Activated CD4-positive, CD25-positive, alpha-beta regulatory T cell treated with anti-CD3 and anti-CD28 coated beads, Interleukin-2, amount 50 U/mL, for 16 hours (primary cell): ENCODE results near the gene DPY19L3.
A peak's percentile ranks its signal among the peaks of the same experiment; 100 is the strongest.
"Not testable (repeated sequence)": the region's sequence is repeated elsewhere in the genome, so short reads cannot be mapped to it uniquely, and the experiment has no call there.

Source experiments
- DNase-seq: peaks from one replicate; pipeline ENCODE4 v3.0.0-alpha.2; 2020; ENCODE audit warnings: low read depth, low spot score

DPY19L3 gene, protein sequence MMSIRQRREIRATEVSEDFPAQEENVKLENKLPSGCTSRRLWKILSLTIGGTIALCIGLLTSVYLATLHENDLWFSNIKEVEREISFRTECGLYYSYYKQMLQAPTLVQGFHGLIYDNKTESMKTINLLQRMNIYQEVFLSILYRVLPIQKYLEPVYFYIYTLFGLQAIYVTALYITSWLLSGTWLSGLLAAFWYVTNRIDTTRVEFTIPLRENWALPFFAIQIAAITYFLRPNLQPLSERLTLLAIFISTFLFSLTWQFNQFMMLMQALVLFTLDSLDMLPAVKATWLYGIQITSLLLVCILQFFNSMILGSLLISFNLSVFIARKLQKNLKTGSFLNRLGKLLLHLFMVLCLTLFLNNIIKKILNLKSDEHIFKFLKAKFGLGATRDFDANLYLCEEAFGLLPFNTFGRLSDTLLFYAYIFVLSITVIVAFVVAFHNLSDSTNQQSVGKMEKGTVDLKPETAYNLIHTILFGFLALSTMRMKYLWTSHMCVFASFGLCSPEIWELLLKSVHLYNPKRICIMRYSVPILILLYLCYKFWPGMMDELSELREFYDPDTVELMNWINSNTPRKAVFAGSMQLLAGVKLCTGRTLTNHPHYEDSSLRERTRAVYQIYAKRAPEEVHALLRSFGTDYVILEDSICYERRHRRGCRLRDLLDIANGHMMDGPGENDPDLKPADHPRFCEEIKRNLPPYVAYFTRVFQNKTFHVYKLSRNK

GRCh38 chr19:32405431-32406160 is at the start of gene DPY19L3:
DPY19L3 (plus strand) TSS chr19:32405770; CDS start chr19:32408254, 2,484 bp downstream.
- DNase-seq, result peak; percentile 78

- DNase-seq, result no peak
Observed at GRCh38 chr19:32357720-32358119, 47.9 kb upstream of the DPY19L3 start.

- DNase-seq, result no peak
Observed at GRCh38 chr19:32358321-32358720, 47.2 kb upstream of the DPY19L3 start.

GRCh38 chr19:32359581-32359980 is 46.0 kb upstream of the DPY19L3 start:
- DNase-seq, result no peak

GRCh38 chr19:32361574-32362317 is 43.8 kb upstream of the DPY19L3 start:
- no peak for DNase-seq

- DNase-seq, result no peak
Observed at GRCh38 chr19:32362318-32362691, 43.3 kb upstream of the DPY19L3 start.

- DNase-seq, result no peak
Observed at GRCh38 chr19:32363175-32363574, 42.4 kb upstream of the DPY19L3 start.

- DNase-seq, result no peak
Observed at GRCh38 chr19:32363632-32364031, 41.9 kb upstream of the DPY19L3 start.

- no peak for DNase-seq
Observed at GRCh38 chr19:32364040-32364439, 41.5 kb upstream of the DPY19L3 start.

DNA sequence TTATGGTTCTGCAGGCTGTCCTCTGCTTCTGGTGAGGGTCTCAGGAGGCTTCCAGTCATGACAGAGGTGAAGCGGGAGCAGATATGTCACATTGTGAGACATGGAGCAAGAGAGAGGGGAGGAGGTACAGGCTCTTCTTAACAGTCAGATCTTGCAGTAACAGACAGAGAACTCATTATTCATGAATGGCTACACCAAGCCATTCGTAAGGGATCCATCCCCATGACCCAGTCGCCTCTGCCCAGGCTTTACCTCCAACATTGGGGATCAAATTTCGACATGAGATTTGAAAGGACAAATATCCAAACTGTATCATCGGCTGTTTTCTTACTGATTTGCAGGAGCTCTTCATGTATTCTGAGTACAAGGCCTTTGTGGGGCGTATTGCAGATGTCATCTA is 38.5 kb upstream of the DPY19L3 start:
- DNase-seq, result no peak

DNA sequence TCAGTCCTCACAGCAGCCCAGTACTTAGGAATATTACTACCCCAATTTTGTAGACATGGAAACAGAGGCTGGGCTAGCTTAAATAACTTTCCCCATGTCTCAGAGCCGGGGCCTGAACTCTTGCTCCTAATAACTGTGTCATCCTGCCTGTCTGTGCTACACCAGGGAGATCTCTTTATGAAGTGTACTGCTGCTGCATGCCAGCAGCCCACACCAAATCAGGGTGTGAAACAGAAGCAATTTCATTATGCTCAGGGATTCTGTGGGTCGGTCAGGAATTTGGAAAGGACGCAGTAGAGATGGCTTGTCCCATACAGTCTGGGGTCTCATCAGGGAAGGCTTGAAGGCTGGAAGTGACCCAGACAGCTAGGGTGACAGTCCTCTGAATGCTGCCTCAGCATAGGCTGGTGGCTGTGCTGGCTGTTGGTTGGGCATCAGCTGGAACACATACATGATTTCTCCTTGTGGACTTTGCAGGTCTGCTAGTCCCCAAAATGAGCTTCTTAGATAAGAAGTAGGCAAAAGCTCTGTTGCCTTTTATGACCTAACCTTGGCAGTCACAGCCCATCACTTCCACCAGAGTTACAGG is 37.5 kb upstream of the DPY19L3 start:
- DNase-seq, result no peak

- DNase-seq, result no peak
Observed at GRCh38 chr19:32368787-32369186, 36.8 kb upstream of the DPY19L3 start.

- DNase-seq, result no peak
Observed at GRCh38 chr19:32372726-32373517, 32.6 kb upstream of the DPY19L3 start.

DNA sequence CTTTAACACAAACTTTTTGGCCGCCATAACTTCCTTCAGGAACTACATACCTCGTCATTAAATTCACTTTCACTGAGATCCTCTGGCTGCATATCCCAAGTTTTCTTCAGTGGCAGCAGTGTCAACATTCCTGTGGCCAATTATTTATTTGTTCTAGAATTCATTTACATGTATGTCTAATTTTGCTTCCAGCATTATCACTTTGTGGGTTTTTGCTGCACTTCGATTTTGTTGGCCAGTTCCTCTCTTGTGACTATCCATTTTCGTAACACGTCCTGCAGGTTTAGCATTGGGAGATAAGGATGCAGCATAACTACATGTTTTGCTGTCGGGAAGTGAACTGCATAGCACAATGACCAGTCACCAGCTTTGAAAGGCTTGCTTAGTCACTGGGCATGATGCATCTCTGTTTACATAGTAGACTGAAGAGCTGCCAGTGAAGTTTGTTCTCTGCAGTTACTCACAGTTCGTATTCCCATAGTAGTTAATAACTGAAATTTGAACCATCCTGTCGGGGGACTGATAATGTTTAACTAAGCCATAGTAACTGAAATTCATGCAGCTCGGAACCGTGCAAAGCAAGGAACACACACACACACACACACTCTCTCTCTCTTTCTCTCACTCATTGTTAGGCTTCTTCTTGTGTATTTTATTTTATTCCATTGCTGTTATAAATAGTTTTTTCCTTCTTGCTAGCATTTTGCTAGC is 31.8 kb upstream of the DPY19L3 start:
- no peak for DNase-seq

DNA sequence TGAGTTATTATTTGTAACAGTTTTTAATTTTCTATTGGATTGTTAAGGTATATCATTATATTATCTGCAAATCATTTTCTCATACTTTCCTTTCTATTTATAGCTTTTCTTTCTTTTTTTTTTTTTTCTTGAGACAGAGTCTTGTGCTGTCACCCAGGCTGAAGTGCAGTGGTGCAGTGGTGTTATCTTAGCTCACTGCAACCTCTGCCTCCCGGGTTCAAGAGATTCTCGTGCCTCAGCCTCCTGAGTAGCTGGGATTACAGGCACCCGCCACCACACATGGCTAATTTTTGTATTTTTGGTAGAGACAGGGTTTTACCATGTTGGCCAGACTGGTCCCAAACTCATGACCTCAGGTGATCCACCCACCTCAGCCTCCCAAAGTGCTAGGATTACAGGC is 31.2 kb upstream of the DPY19L3 start:
- DNase-seq, result not testable (repeated sequence)

DNA sequence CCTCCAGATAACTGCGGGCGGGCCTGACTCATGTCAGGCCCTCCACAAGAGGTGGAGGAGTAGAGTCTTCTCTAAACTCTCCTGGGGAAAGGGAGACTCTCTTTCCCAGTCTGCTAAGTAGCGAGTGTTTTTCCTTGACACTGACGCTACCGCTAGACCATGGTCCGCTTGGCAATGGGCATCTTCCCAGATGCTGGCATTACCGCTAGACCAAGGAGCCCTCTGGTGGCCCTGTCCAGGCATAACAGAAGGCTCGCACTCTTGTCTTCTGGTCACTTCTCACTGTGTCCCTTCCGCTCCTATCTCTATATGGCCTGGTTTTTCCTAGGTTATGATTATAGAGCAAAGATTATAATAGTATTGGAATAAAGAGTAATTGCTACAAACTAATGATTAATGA is 28.5 kb upstream of the DPY19L3 start:
- not testable (repeated sequence) for DNase-seq

- DNase-seq, result no peak
Observed at GRCh38 chr19:32380269-32380668, 25.3 kb upstream of the DPY19L3 start.

- no peak for DNase-seq
Observed at GRCh38 chr19:32387701-32388392, 17.7 kb upstream of the DPY19L3 start.

GRCh38 chr19:32388393-32388855 is 17.1 kb upstream of the DPY19L3 start:
- DNase-seq, result no peak
